IMR-90 (cell line): ENCODE results near the gene CHRNA5. TPM values are rescaled to one million over a fixed set of nuclear protein-coding genes. Genes with fewer than 3 reads are reported as not detected.

Experiments used
- ATAC-seq: fragments of 200-7000 bp; cut with Tn5 transposase; 2 replicates; pipeline ENCODE4 v1.9.1; 2020; ENCODE audit warnings: low read depth, mild to moderate bottlenecking, moderate library complexity
- BruUV-seq: library from RNA; stranded (reverse); fragments of 400-500 nt; replicated peaks from 2 replicates; lab custom pipeline; 2021; lab: Mats Ljungman, UMichigan
- CTCF ChIA-PET: fragments of 300-600 bp; formaldehyde crosslinking; extraction: SDS; loops from one replicate; lab custom pipeline; 2021; ENCODE audit warnings: antibody characterized with exemption; lab: Yijun Ruan, JAX
- POLR2A ChIA-PET: fragments of 300-600 bp; sonication (Branson Sonifier 250); formaldehyde crosslinking; loops from one replicate; lab custom pipeline; 2022; ENCODE audit warnings: antibody characterized with exemption; ENCODE audit not compliant: unreplicated experiment; lab: Charles Lee
- DNase-seq: peaks from one replicate; pipeline ENCODE4 v3.0.0; 2013
- H2AFZ ChIP-seq: replicated peaks from 2 replicates; pipeline ENCODE3; 2013; ENCODE audit warnings: low read length, mild to moderate bottlenecking; ENCODE audit not compliant: poor library complexity
- H2AK5ac ChIP-seq: 2 replicates; pipeline ENCODE4 v1.6.1; 2013; ENCODE audit warnings: low read depth, low read length, inconsistent platforms
- H2AK9ac ChIP-seq: replicated peaks from 2 replicates; pipeline ENCODE3; 2013; ENCODE audit warnings: mild to moderate bottlenecking, low read depth, low read length, moderate library complexity; ENCODE audit not compliant: poor library complexity
- H2BK120ac ChIP-seq: 2 replicates; pipeline ENCODE4 v1.6.1; 2013; ENCODE audit warnings: low read depth, low read length, inconsistent platforms
- H2BK15ac ChIP-seq: 3 replicates; pipeline ENCODE4 v1.6.1; 2013; ENCODE audit warnings: low read depth, low read length, inconsistent platforms
- H2BK20ac ChIP-seq: 2 replicates; pipeline ENCODE4 v1.6.1; 2013; ENCODE audit warnings: low read depth, mild to moderate bottlenecking, inconsistent platforms, low read length, moderate library complexity
- H2BK5ac ChIP-seq: 2 replicates; pipeline ENCODE4 v1.6.1; 2013; ENCODE audit warnings: mild to moderate bottlenecking, low read depth, low read length, inconsistent platforms; ENCODE audit not compliant: poor library complexity, severe bottlenecking
- H3K14ac ChIP-seq: replicated peaks from 2 replicates; pipeline ENCODE4 v1.6.1; 2013; ENCODE audit warnings: low read depth, low read length, inconsistent platforms
- H3K18ac ChIP-seq: 2 replicates; pipeline ENCODE4 v1.6.1; 2013; ENCODE audit warnings: low read depth, low read length, control low read depth
- H3K23ac ChIP-seq: 2 replicates; pipeline ENCODE4 v1.6.1; 2013; ENCODE audit warnings: low read depth, low read length, inconsistent platforms
- H3K27ac ChIP-seq: 2 replicates; pipeline ENCODE4 v1.5.1; 2013; ENCODE audit warnings: mild to moderate bottlenecking, control low read depth, low read length; ENCODE audit not compliant: insufficient read depth
- H3K27me3 ChIP-seq: 2 replicates; pipeline ENCODE4 v1.6.1; 2013; ENCODE audit warnings: low read length; ENCODE audit not compliant: control insufficient read depth, insufficient read depth
- H3K36me3 ChIP-seq: 2 replicates; pipeline ENCODE4 v1.6.1; 2013; ENCODE audit warnings: low read length, mixed read lengths; ENCODE audit not compliant: control insufficient read depth, insufficient read depth
- H3K4ac ChIP-seq: 2 replicates; pipeline ENCODE4 v1.6.1; 2013; ENCODE audit warnings: low read depth, low read length, inconsistent platforms
- H3K4me1 ChIP-seq: 2 replicates; pipeline ENCODE4 v1.6.1; 2013; ENCODE audit warnings: low read length, mixed read lengths; ENCODE audit not compliant: control insufficient read depth, insufficient read depth
- H3K4me2 ChIP-seq: 2 replicates; pipeline ENCODE4 v1.6.1; 2013; ENCODE audit warnings: low read depth, mild to moderate bottlenecking, control low read depth, low read length, moderate library complexity
- H3K4me3 ChIP-seq: 2 replicates; pipeline ENCODE4 v1.5.1; 2013; ENCODE audit warnings: low read depth, mild to moderate bottlenecking, control low read depth, low read length, moderate library complexity; ENCODE audit not compliant: insufficient read depth
- H3K56ac ChIP-seq: 2 replicates; pipeline ENCODE4 v1.6.1; 2013; ENCODE audit warnings: low read length, inconsistent platforms; ENCODE audit not compliant: insufficient read depth; ENCODE audit errors: extremely low read depth
- H3K79me1 ChIP-seq, 2 experiments: 2 replicates each; pipeline ENCODE4 v1.6.1; 2013; ENCODE audit warnings: low read length in 2 of 2, inconsistent platforms in 1 of 2, low read depth in 1 of 2
- H3K9ac ChIP-seq: 2 replicates; pipeline ENCODE4 v1.6.1; 2013; ENCODE audit warnings: low read depth, low read length, control low read depth
- H3K9me1 ChIP-seq: 2 replicates; pipeline ENCODE4 v1.6.1; 2013; ENCODE audit warnings: low read length, inconsistent platforms; ENCODE audit not compliant: insufficient read depth
- H3K9me3 ChIP-seq: 2 replicates; pipeline ENCODE4 v1.6.1; 2013; ENCODE audit warnings: low read length; ENCODE audit not compliant: control insufficient read depth, insufficient read depth
- H4K20me1 ChIP-seq: 2 replicates; pipeline ENCODE4 v1.6.1; 2013; ENCODE audit warnings: low read length, inconsistent platforms; ENCODE audit not compliant: insufficient read depth
- H4K5ac ChIP-seq: 2 replicates; pipeline ENCODE4 v1.6.1; 2013; ENCODE audit warnings: mild to moderate bottlenecking, low read depth, low read length, control low read depth
- H4K8ac ChIP-seq, 2 experiments: 2 replicates each; pipeline ENCODE4 v1.6.1; 2013; ENCODE audit warnings: low read depth in 2 of 2, low read length in 2 of 2, control low read depth in 1 of 2, inconsistent platforms in 1 of 2
- H4K91ac ChIP-seq: 2 replicates; pipeline ENCODE4 v1.6.1; 2013; ENCODE audit warnings: low read depth, low read length, inconsistent platforms; ENCODE audit not compliant: insufficient read depth
- MAZ ChIP-seq: IDR thresholded peaks from 2 replicates; pipeline ENCODE4 v1.6.1; 2012; ENCODE audit warnings: low read depth, mild to moderate bottlenecking, low read length, improper control_type of control experiment, moderate library complexity, borderline replicate concordance
- MXI1 ChIP-seq: IDR thresholded peaks from 2 replicates; pipeline ENCODE4 v1.6.1; 2012; ENCODE audit warnings: low read depth, mild to moderate bottlenecking, low read length, moderate library complexity, borderline replicate concordance
- NFE2L2 ChIP-seq: fragments of 150-350 bp; IDR thresholded peaks from 2 replicates; pipeline ENCODE4 v1.6.1; 2016; ENCODE audit warnings: low read depth, mild to moderate bottlenecking, low read length
- POLR2A ChIP-seq: IDR thresholded peaks from 2 replicates; pipeline ENCODE4 v1.6.1; 2012; ENCODE audit warnings: mild to moderate bottlenecking, low read depth, low read length
- SMC3 ChIP-seq: fragments of 150-350 bp; IDR thresholded peaks from 2 replicates; pipeline ENCODE4 v1.6.1; 2016; ENCODE audit warnings: low read depth, mild to moderate bottlenecking, antibody characterized with exemption, low read length, moderate library complexity
- WGBS, 2 experiments: methylation state at CpG; one replicate each; pipeline versions ENCODE4 v1.1.5 to v1.1.7; 2013; ENCODE audit warnings: missing lambda C conversion rate in 2 of 2; ENCODE audit not compliant: insufficient read length in 1 of 2; ENCODE audit errors: extremely low coverage in 2 of 2; 5-methylcytosine and 5-hydroxymethylcytosine counted together
- dilution Hi-C: fragments of 300-500 bp; cut with HindIII; formaldehyde crosslinking; loops from one replicate; pipeline ENCODE4 v1.14.3; 2018; ENCODE audit warnings: low sequenced_read_pairs; ENCODE audit not compliant: unreplicated experiment
- in situ Hi-C: fragments of 300-500 bp; cut with MboI; formaldehyde crosslinking; loops from 3 replicates; pipeline ENCODE4 v1.14.3; 2019; ENCODE audit warnings: low sequenced_read_pairs, inconsistent platforms, mixed read lengths
- intact Hi-C: fragments of 100-400 bp; cut with micrococcal nuclease; formaldehyde crosslinking; loops from 2 replicates; pipeline ENCODE4 v1.10.0; 2022
- polyA plus RNA-seq, 3 experiments: library from polyadenylated mRNA; depleted of rRNA; stranded (reverse); fragments of >200 nt; gene quantifications; 2 replicates each; pipeline ENCODE4 v1.2.3, GENCODE V29; 2012; ENCODE audit warnings: low replicate concordance in 1 of 3
- total RNA-seq: library from RNA; depleted of rRNA; stranded (reverse); fragments of >200 nt; gene quantifications from 2 replicates; pipeline ENCODE4 v1.2.3, GENCODE V29; 2012
- TF ChIP-seq, protein P1 (sequence below): fragments of 150-350 bp; IDR thresholded peaks from 2 replicates; pipeline ENCODE4 v1.6.1; 2017; ENCODE audit warnings: mild to moderate bottlenecking, antibody characterized with exemption, low read length, low read depth

The CHRNA5 gene
- total and polyA plus RNA-seq, 2 of the 4 experiments (the other 2 are of a cell fraction), result 0.54 to 0.94 TPM

DNA sequence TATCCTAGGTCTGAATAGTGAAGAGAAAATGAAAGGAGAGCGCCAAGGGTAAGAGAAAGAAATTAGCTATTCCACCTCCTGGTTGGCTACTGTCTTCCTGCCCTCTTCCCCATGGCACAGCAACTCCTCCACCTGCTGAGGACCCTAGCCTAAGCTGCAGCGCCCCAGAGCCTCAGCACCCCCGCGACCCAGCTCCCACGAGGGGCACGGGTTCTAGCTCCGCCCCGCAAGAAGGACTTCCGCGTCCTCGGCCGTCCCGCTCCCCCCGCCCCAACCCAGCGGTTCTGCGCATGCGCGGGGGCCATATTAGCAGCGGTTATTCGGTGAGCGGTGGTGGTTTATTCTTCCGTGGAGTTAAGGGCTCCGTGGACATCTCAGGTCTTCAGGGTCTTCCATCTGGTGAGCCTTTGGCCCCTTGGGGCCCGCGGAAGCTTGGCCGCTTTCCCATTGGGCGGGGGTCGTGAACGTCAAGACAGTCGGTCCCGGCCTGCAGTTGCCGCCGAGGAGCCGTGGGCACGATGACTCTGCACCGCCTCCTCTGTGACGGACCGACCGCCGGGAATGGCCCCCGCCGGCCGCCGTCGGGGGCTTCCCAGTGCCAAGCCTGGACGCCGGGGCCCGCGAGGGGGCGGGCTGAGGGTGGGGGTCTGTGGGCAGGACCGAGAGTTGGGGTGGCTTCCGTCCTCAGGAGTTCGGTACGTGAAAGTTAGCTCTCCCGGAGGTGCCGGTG lies 25.0 kb upstream of the CHRNA5 start, which contains the start of gene PSMA4:
TSS of gene PSMA4 (plus strand) at position 304 of the 730 bp plus-strand sequence. CDS start 1,484 bp downstream, outside the sequence.
- intact Hi-C loops, result no loop called here
- WGBS, 2 experiments, result 0% methylated on average over 19 of the region's 56 CpGs; no CpG with 5 or more reads in 1 of the 2 experiments

More for the DNA sequence above, 25.0 kb upstream of the CHRNA5 start, which contains the start of gene PSMA4:
- Histone ChIP-seq H3K18ac (peak within 1 kb of the TSS; percentile 84), H3K9me1 (0 out of 2 replicates have a peak, but pooled peaks cover 2% of the 10 kb centered on the region), H3K27me3 (no peaks in the 10 kb centered on the region), H3K79me1 (peaks cover 20 to 31% of the 10 kb centered on the region in 2 experiments), H4K8ac (peak within 1 kb of the TSS; percentile 97 to 99), H2AFZ (peak within 1 kb of the TSS; percentile 96), H4K91ac (peak within 1 kb of the TSS; percentile 90), H2BK5ac (peak within 1 kb of the TSS; percentile 90), H3K36me3 (peaks cover 12% of the 10 kb centered on the region), H2BK20ac (no peak within 1 kb of the TSS), H3K4me2 (peak within 1 kb of the TSS; percentile 95), H3K9ac (peak within 1 kb of the TSS; percentile 94), H3K23ac (peak within 1 kb of the TSS; percentile 89), H3K4ac (peak within 1 kb of the TSS; percentile 90), H4K20me1 (peaks cover 7% of the 10 kb centered on the region), H3K4me3 (peak within 1 kb of the TSS; percentile 93), H2BK120ac (peak within 1 kb of the TSS; percentile 75), H3K56ac (peak within 1 kb of the TSS; percentile 98), H2AK5ac (peak within 1 kb of the TSS; percentile 70), H3K9me3 (no peaks in the 10 kb centered on the region), H4K5ac (peak within 1 kb of the TSS; percentile 97), H2AK9ac (peak within 1 kb of the TSS; percentile 88), H3K27ac (peak within 1 kb of the TSS; percentile 96), H3K14ac (peak within 1 kb of the TSS; percentile 95), H2BK15ac (peak within 1 kb of the TSS; percentile 46; the same call in 1 of the 3 replicates), H3K4me1 (no peaks in the 10 kb centered on the region)
- ChIA-PET POLR2A (interaction anchor here (0.6 kb wide), 1 partner anchor 10 kb away, joined by 7 read pairs; no protein-coding TSS in a partner anchor), CTCF (interaction anchor here (0.5 kb wide), 1 partner anchor 308 kb away, joined by 5 read pairs; no protein-coding TSS in a partner anchor)
- BruUV-seq, result no TSS peak
- dilution Hi-C loops, result no loop called here
- in situ Hi-C loops, result no loop called here
- TF ChIP-seq, protein P1, sequence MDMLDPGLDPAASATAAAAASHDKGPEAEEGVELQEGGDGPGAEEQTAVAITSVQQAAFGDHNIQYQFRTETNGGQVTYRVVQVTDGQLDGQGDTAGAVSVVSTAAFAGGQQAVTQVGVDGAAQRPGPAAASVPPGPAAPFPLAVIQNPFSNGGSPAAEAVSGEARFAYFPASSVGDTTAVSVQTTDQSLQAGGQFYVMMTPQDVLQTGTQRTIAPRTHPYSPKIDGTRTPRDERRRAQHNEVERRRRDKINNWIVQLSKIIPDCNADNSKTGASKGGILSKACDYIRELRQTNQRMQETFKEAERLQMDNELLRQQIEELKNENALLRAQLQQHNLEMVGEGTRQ, result 0 out of 2 replicates have a peak, but pooled peaks have one; percentile 13
- TF ChIP-seq MXI1 (0 out of 2 replicates have a peak, but pooled peaks have one; percentile 5), NFE2L2 (peak; percentile 71; the same call in 1 of the 2 replicates), SMC3 (no peak), POLR2A (peak; percentile 79), MAZ (peak; percentile 75)
- DNase-seq, result peak; percentile 76
- ATAC-seq, result peak; percentile 95
